A549 treated with Mapracorat at 1 μM for 4 hours (cell line): Measurements from ENCODE around the gene MRPL23. TPM values are rescaled to one million over a fixed set of nuclear protein-coding genes. Genes with fewer than 3 reads are reported as not detected.

Source experiments
- total RNA-seq: library from RNA; stranded (reverse); fragments of 200-300 nt; extraction: Qiagen RNA extraction; gene quantifications from 5 replicates; pipeline ENCODE4 v1.2.3, GENCODE V29; 2022

MRPL23 gene
- total RNA-seq, result 142 to 159 TPM (median 154 TPM) in 5 replicates

DNA sequence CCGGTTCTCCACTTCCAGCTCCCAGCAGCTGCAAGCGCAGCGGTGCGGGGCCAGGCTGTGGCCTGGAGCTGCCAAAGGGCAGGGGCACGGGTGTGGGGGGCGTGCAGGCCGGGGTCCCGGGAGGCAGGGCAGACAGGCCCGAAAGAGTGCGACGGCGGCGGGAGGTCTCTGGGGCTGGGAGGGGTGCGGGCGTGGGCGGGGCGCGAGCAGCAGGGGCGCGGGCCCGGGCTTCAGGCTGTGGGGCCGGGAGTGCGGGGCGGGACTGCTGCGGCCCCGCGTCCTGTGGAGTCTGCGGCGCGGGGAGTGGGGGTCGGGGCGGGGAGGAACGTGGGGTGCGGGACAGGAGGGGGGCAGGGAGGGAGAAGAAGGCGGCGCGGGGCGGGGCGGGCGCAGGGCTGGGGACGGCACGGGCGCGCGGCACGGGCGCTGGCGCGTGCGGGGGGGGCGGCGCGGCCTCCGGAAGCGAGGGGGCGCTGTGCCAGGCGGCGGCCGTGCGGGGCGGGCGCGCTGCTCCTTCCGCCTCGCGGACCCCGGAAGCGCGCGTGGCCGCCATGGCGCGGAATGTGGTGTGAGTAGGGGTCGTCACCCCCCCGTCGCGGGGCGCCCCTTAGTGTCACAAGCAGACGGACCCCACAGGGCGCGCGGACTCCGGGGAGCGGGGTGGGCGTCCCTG lies at the start of gene MRPL23:
MRPL23 (plus strand) TSS at position 521 of the 673 bp plus-strand sequence; CDS start at position 552, 31 bp downstream.

DNA sequence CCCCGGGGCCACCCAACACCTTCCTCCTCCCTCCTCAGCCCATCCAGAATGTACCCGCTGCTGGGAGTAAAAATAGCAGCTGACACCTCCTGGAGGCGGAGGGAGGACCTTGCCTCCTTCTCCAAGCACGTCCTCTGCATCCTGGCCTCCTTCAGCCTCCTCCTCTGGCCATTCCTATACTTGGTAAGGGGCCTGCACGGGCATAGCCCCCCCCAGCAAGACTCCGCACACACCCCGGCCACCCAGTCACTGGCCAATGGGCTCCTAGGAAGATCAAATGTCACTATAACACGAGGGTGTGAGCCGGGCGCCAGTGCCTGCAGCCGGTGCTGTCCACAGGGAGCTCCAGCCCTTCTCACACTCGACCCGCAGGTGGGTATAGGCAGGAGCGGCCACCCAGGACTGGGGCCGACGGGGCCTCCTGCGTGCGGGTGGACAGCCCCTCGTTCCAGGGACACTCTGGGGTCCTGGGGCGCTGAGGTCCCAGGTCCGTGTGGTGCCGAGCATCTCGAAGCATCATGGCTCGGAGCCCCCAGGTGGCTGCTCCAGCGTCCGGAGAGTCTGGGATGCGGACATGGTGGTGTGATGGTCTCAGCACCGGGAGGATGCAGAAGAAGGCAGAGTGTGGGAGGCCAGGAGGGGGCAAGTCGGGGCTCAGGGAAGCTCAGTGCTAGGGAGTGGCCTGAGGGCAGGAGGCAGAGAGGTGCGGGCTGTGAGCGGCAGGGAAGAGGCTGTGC lies 27.6 kb upstream of the MRPL23 start, which contains the start of gene TNNT3:
TNNT3 (plus strand) TSS at position 313 of the 737 bp plus-strand sequence. CDS start 3,172 bp downstream, outside the sequence.

DNA sequence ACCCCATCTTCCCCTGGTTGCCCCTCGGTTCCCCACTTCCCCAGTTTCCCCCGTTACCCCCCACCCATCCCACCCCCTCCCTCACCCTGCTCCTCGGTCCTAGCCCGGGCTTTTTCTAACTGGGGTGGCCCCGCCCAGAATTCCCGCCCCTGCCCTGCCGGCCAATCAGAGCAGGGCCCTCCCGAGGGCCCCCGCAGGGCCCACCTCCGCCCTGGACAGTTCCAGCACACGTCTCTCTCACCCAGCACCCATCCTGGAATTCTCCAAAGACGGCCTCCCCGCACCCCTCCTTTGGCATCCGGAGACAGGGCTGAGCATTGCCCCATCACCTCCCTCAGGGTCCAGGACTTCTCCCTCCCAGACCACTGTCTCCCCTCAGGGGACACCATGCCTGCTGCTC lies 50.6 kb downstream of the MRPL23 start, which contains the start of gene H19:
H19 (minus strand) TSS at position 88 of the 400 bp plus-strand sequence.

Other genes with a start within 250 kb of the MRPL23 start
- gene IFITM10, start 196.7 kb upstream of the MRPL23 start, total RNA-seq, result 1.0 to 2.1 TPM (median 1.3 TPM) in 5 replicates
- gene CTSD, start 183.4 kb upstream of the MRPL23 start, total RNA-seq, result 349 to 542 TPM (median 490 TPM) in 5 replicates
- gene SYT8, start 112.3 kb upstream of the MRPL23 start, total RNA-seq, result 0.12 to 0.49 TPM (median 0.26 TPM) in 5 replicates
- 0.23 TPM in 1 of 5 replicates, not detected in the others for gene TNNI2, start 108.4 kb upstream of the MRPL23 start, total RNA-seq
- gene LSP1, start 94.2 kb upstream of the MRPL23 start, total RNA-seq, result 1.2 to 1.6 TPM (median 1.4 TPM) in 5 replicates
- gene PRR33, start 55.4 kb upstream of the MRPL23 start, total RNA-seq, result not detected in 5 replicates
- 0.24 TPM in 1 of 5 replicates, not detected in the others for gene TNNT3, start 27.6 kb upstream of the MRPL23 start, total RNA-seq
- 8.2 to 16.8 TPM (median 14.6 TPM) in 5 replicates for gene H19, start 50.5 kb downstream of the MRPL23 start, total RNA-seq
- 2.0 to 2.5 TPM (median 2.3 TPM) in 5 replicates for gene IGF2, start 192.1 kb downstream of the MRPL23 start, total RNA-seq
- not detected in 5 replicates for gene INS, start 213.9 kb downstream of the MRPL23 start, total RNA-seq
- 0.11 to 0.35 TPM (median 0.22 TPM) in 3 of 5 replicates, not detected in the others for gene TH, start 224.5 kb downstream of the MRPL23 start, total RNA-seq